GM12891 (cell line): ENCODE results near the gene FRYL.
"Not testable (repeated sequence)": the region's sequence is repeated elsewhere in the genome, so short reads cannot be mapped to it uniquely, and the experiment has no call there.

Experiments used
- DNase-seq: peaks from one replicate; pipeline ENCODE4 v3.0.0; 2011; ENCODE audit warnings: low spot score; ENCODE audit not compliant: insufficient read length
- FAIRE-seq: peaks from 2 replicates; lab custom pipeline; 2011; peaks lifted over from hg19 to GRCh38; lab: Jason Lieb, UNC
- PAX5 ChIP-seq: IDR thresholded peaks from 2 replicates; pipeline ENCODE4 v1.6.1; 2011; ENCODE audit warnings: low read length, moderate library complexity, mild to moderate bottlenecking; ENCODE audit not compliant: insufficient read depth, severe bottlenecking
- POLR2A ChIP-seq: IDR thresholded peaks from 2 replicates; pipeline ENCODE4 v1.6.1; 2011; ENCODE audit warnings: low read depth, low read length, control low read depth
- POLR2AphosphoS5 ChIP-seq: IDR thresholded peaks from 2 replicates; pipeline ENCODE4 v1.6.1; 2011; ENCODE audit warnings: low read depth, low read length, control low read depth
- POU2F2 ChIP-seq: IDR thresholded peaks from 2 replicates; pipeline ENCODE4 v1.6.1; 2011; ENCODE audit warnings: low read depth, mild to moderate bottlenecking, control low read depth, low read length, moderate library complexity
- SPI1 ChIP-seq: IDR thresholded peaks from 2 replicates; pipeline ENCODE4 v1.6.1; 2011; ENCODE audit warnings: low read depth, low read length, control low read depth
- TAF1 ChIP-seq: IDR thresholded peaks from 2 replicates; pipeline ENCODE4 v1.6.1; 2011; ENCODE audit warnings: low read depth, low read length, control low read depth

Gene FRYL

DNA sequence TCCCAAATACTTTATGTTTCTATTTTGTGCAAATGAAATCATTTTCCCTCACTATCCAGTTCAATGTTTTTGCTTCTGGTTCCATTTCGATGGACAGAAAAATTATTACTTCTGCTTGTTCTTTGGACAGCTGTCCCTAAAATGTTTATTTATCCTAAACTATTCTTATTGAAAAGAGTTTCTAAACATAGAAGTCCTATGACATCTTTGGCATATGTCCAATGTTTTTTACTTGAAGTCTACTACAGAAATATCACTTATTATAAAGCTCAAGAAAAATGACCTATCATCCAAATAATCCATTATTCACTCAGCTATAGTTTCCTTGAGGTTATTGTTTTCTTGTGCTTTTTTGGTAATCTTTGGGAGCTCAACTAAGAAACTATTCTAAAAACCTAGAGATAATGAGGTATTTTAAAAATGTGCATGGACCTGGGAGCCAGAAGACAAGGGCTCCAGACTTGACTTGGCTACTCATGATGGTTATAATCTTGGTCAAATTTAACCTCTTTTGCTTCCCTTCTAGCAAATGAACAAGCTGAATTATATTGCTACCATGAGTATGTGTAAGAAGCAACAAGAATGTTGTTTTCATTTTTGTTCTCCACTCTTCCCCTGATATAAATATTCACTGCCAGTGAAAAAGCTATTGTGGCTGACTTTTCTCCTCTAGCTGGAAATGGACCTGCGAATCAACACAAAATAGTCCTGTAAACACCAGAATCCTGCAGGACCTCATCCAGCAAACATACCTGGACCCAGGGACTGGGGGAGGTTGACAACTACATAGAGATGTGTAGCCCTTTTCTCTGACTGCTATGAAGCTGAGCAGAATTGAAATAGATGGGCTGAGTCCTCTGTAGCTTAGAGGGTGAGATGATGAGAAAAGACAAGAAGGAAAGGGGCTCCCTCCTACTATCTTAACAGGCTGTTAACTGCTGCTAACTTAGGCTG is 137.4 kb downstream of the FRYL start:
- TF ChIP-seq POU2F2 (no peak), POLR2A (no peak), SPI1 (no peak), PAX5 (no peak), POLR2AphosphoS5 (no peak), TAF1 (no peak)
- DNase-seq = no peak
- no peak for FAIRE-seq

GRCh38 chr4:48641401-48641800 is 138.7 kb downstream of the FRYL start:
- TF ChIP-seq TAF1 = no peak
- TF ChIP-seq POU2F2 = no peak
- no peak for TF ChIP-seq POLR2A
- no peak for TF ChIP-seq PAX5
- no peak for TF ChIP-seq POLR2AphosphoS5
- no peak for TF ChIP-seq SPI1
- FAIRE-seq = no peak
- no peak for DNase-seq

GRCh38 chr4:48640699-48641098 is 139.4 kb downstream of the FRYL start:
- no peak for DNase-seq
- FAIRE-seq = no peak
- TF ChIP-seq POU2F2 = no peak
- TF ChIP-seq TAF1 = no peak
- TF ChIP-seq PAX5 = no peak
- TF ChIP-seq SPI1 = no peak
- no peak for TF ChIP-seq POLR2A

DNA sequence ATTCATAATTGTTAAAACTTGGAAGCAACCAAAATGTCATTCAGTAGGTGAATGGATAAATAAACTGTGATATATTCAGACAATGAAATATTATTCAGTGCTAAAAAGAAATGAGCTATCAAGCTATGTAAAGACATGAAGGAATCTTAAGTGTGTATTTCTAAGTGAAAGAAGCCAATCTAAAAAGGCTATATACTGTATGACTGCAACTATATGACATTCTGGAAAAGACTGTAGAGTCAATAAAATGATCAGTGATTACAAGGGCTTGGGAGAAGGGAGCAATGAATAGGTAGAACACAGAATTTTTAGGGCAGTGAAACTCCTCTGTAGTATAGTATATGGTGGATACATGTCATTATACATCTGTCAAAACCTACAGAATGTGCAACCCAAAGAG is 139.9 kb downstream of the FRYL start:
- no peak for DNase-seq
- no peak for FAIRE-seq
- TF ChIP-seq SPI1 (no peak), POLR2A (no peak), TAF1 (no peak), PAX5 (no peak), POLR2AphosphoS5 (no peak), POU2F2 (no peak)

- DNase-seq (no peak), FAIRE-seq (no peak)
- TF ChIP-seq PAX5 (no peak), POU2F2 (no peak), POLR2AphosphoS5 (no peak), SPI1 (no peak), TAF1 (no peak), POLR2A (no peak)
Measured at GRCh38 chr4:48639807-48640206, 140.3 kb downstream of the FRYL start.

DNA sequence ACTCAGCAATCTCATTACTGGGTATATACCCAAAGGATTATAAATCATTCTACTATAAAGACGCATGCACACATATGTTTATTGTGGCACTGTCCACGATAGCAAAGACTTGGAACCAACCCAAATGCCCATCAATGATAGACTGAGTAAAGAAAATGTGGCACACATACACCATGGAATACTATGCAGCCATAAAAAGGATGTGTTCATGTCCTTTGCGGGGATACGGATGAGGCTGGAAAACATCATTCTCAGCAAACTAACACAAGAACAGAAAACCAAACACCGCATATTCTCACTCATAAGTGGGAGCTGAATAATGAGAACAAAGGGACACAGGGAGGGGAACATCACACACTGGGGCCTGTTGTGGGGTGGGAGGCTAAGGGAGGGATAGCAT is 141.5 kb downstream of the FRYL start:
- not testable (repeated sequence) for DNase-seq, FAIRE-seq

DNA sequence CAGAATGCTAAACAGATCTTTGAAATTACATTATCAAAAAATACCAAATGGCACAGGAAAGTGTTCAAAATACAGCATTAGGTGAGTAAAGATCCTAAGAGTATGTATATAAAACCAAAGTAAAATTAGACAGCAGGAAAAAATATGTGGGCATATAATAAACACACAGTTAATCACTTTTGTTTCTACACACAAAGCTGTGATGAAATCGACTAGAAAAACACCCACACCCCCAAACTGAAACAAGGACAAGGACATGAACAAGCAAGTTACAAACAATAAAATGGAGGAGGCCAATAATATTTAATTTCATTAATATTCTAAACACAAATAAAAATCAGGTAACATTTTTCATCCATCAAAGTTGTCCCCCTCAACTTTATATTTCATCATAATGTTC is 143.2 kb downstream of the FRYL start:
- FAIRE-seq = no peak

GRCh38 chr4:48635980-48636379 is 144.1 kb downstream of the FRYL start:
- TF ChIP-seq POU2F2 (no peak), SPI1 (no peak), PAX5 (no peak)
- no peak for FAIRE-seq
- DNase-seq = no peak

More for the DNA sequence above, 143.2 kb downstream of the FRYL start:
- TF ChIP-seq POLR2AphosphoS5 (no peak), SPI1 (no peak), TAF1 (no peak), POLR2A (no peak), POU2F2 (no peak), PAX5 (no peak)
- DNase-seq = no peak

- FAIRE-seq = peak; percentile 83
- no peak for TF ChIP-seq PAX5
- TF ChIP-seq POU2F2 = no peak
- no peak for TF ChIP-seq SPI1
- no peak for TF ChIP-seq POLR2A
- TF ChIP-seq TAF1 = no peak
- TF ChIP-seq POLR2AphosphoS5 = no peak
- no peak for DNase-seq
Measured at GRCh38 chr4:48635310-48635709, 144.8 kb downstream of the FRYL start.

DNA sequence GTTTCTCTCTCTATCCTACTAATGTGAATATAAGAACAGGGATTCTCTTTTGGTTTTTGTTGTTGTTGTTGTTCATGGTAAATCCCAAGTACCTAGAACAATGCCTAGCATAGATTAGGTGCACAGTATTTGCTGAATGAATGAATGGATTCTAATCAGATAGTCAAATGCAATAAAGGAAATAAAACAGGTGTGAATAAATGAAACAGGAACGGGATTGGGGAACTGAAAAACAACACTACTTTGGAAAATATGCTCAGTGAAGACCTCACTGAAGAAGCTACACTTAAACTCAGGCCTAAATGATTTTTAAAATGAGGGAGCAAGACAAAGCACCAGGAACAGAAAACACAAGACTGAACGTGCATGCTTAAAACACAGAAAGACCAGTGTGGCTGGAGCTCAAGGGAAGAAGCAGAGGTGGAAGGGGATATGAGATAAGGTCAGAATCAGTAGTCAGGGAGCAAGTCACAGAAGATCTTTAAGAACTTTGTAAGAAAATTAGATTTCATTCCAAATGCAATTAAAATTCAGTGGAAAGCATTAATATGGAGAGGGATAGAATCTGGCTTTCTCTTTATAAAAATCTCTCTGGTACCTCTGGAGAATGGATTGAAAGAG is 145.3 kb downstream of the FRYL start:
- TF ChIP-seq SPI1 = peak; percentile 66
- no peak for TF ChIP-seq POU2F2
- FAIRE-seq (no peak), DNase-seq (no peak)
